GM21825 (cell line): ENCODE data around the gene KISS1.

ENCODE experiments used
- ATAC-seq: cut with Tn5 transposase; IDR thresholded peaks from one replicate; pipeline ENCODE4 v1.9.1; 2021; ENCODE audit warnings: mild to moderate bottlenecking, moderate library complexity; ENCODE audit not compliant: unreplicated experiment

KISS1 gene

DNA sequence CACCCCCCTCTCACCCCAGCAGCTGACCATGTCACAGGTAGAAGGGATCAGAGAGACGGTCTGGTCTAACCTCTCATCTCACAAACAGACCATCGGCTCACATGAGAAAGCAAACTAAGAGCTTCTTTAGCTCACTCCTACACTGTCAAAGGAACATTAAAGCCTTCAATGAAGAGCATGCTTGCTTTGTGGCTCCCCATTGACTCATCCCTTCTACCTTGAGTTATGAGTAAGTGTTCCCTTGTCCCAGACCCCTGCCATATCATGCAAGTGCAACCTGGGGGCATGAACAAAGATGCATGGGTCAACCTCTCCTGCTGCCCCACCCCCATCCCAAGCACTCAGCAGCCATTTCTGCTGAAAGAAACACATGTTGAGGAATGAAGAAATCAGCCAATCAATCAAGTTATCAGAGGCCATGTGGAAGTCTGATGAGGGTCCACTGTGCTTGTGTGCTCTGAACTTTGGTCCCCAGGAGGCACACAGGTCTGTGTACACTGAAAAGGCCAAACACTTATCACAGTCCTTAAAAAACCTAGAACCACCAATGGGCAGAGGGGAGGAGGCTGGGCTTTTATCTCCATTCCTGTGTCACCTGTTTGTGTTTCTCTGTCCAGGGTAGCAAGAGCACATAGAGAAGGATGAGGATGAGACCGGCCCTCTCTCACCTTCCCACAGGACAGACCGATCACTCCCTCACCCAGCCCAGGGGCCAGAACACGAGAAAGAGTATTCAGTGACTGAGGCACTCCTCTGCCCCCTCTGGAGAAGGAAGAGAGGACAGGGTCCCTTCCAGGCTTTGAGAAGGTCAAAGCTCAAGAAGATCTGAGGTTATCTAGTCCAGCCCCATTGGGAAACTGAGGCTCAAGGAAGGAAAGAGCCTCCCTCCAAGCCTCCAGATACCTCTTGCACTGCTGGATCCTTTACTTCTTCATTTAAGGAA, 54.0 kb downstream of the KISS1 start:
- no peak for ATAC-seq

DNA sequence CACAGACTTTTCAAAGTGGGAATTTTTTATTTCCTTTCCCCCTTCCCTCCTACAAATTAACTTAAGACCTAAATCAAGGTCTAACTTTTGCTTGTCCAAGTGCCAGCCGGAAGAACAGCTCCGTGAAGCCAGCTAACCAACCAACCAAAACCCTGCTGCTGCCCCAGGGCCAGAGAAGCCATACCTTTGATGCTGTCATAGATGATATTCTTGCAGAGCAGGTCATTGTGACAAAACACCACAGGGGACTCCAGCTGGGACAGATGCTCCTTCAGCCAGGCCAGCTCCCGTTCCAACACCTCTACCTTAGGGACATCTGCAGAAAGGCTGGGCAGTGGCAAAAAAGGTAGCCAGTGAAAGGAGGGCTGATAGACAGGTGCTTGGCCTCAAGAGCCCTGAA, 55.2 kb downstream of the KISS1 start:
- ATAC-seq, result no peak
